GM23338 (cell line): Measurements from ENCODE around the gene VPS41. TPM values are rescaled to one million over a fixed set of nuclear protein-coding genes. Genes with fewer than 3 reads are reported as not detected.

ENCODE experiments used
- ATAC-seq: fragments of 200-7000 bp; cut with Tn5 transposase; 3 replicates; pipeline ENCODE4 v1.9.1; 2020
- DNase-seq: peaks from one replicate; pipeline ENCODE4 v3.0.0-alpha.2; 2015; ENCODE audit warnings: low spot score
- H2AFZ ChIP-seq: fragments of 200-600 bp; sonication (generic); 2 replicates; pipeline ENCODE4 v1.8.0; 2016; ENCODE audit warnings: antibody characterized with exemption, mild to moderate bottlenecking, moderate library complexity
- H3F3A ChIP-seq: fragments of 200-600 bp; sonication (generic); replicated peaks from 2 replicates; pipeline ENCODE4 v1.8.0; 2017; ENCODE audit warnings: antibody characterized with exemption, mixed run types, low read depth
- H3K27ac ChIP-seq: fragments of 200-600 bp; sonication (generic); 2 replicates; pipeline ENCODE4 v1.6.1; 2016; ENCODE audit warnings: low read depth
- H3K27me3 ChIP-seq: fragments of 200-600 bp; sonication (generic); 2 replicates; pipeline ENCODE4 v1.8.0; 2016; ENCODE audit warnings: mild to moderate bottlenecking, mixed run types, moderate library complexity; ENCODE audit not compliant: insufficient read depth
- H3K36me3 ChIP-seq: fragments of 200-600 bp; sonication (generic); 2 replicates; pipeline ENCODE4 v1.8.0; 2016; ENCODE audit warnings: mild to moderate bottlenecking; ENCODE audit not compliant: insufficient read depth
- H3K4me1 ChIP-seq: fragments of 200-600 bp; sonication (generic); 2 replicates; pipeline ENCODE4 v1.8.0; 2016; ENCODE audit warnings: mild to moderate bottlenecking, moderate library complexity; ENCODE audit not compliant: insufficient read depth
- H3K4me2 ChIP-seq: fragments of 200-600 bp; sonication (generic); 2 replicates; pipeline ENCODE4 v1.7.1; 2017; ENCODE audit warnings: mixed run types
- H3K4me3 ChIP-seq: fragments of 200-600 bp; sonication (generic); 2 replicates; pipeline ENCODE4 v1.6.1; 2016; ENCODE audit warnings: mixed run types
- H3K79me2 ChIP-seq: fragments of 200-600 bp; sonication (generic); replicated peaks from 2 replicates; pipeline ENCODE4 v1.8.0; 2017; ENCODE audit warnings: mild to moderate bottlenecking; ENCODE audit not compliant: insufficient read depth
- H3K9me2 ChIP-seq: fragments of 200-600 bp; sonication (generic); 2 replicates; pipeline ENCODE4 v1.8.0; 2017; ENCODE audit not compliant: insufficient read depth
- H4K20me1 ChIP-seq: fragments of 200-600 bp; sonication (generic); replicated peaks from 2 replicates; pipeline ENCODE4 v1.8.0; 2017; ENCODE audit warnings: mild to moderate bottlenecking; ENCODE audit not compliant: insufficient read depth
- H3K27ac Mint-ChIP-seq: 2 replicates; pipeline ENCODE4 v1.8.0; 2020; ENCODE audit warnings: inconsistent platforms, mild to moderate bottlenecking, moderate library complexity, mixed read lengths
- H3K27me3 Mint-ChIP-seq: 3 replicates; pipeline ENCODE4 v1.8.0; 2022; ENCODE audit warnings: low read depth, mild to moderate bottlenecking, moderate library complexity, mixed read lengths, inconsistent platforms; ENCODE audit not compliant: insufficient read depth, poor library complexity
- H3K36me3 Mint-ChIP-seq: 3 replicates; pipeline ENCODE4 v1.8.0; 2021; ENCODE audit warnings: low read depth, mild to moderate bottlenecking, inconsistent platforms, moderate library complexity, mixed read lengths
- H3K4me1 Mint-ChIP-seq: 3 replicates; pipeline ENCODE4 v1.8.0; 2020; ENCODE audit warnings: mild to moderate bottlenecking, inconsistent platforms, mixed read lengths
- H3K4me3 Mint-ChIP-seq: 3 replicates; pipeline ENCODE4 v1.8.0; 2021; ENCODE audit warnings: moderate library complexity, mild to moderate bottlenecking, inconsistent platforms, mixed read lengths
- H3K9me3 Mint-ChIP-seq: 3 replicates; pipeline ENCODE4 v1.8.0; 2020; ENCODE audit warnings: moderate library complexity, mild to moderate bottlenecking, inconsistent platforms, mixed read lengths
- CREB1 ChIP-seq: fragments of 250-450 bp; sonication (Bioruptor Pico); IDR thresholded peaks from 2 replicates; pipeline ENCODE4 v1.5.0; 2020; ENCODE audit warnings: low read depth, mild to moderate bottlenecking, moderate library complexity
- EZH2phosphoT487 ChIP-seq: fragments of 200-600 bp; sonication (generic); IDR thresholded peaks from one replicate; pipeline ENCODE4 v1.8.1; 2018; ENCODE audit warnings: antibody characterized with exemption; ENCODE audit not compliant: unreplicated experiment
- NANOG ChIP-seq: IDR thresholded peaks from 2 replicates; pipeline ENCODE4 v1.6.1; 2016; ENCODE audit warnings: antibody characterized with exemption, borderline replicate concordance
- POLR2AphosphoS5 ChIP-seq: IDR thresholded peaks from 2 replicates; pipeline ENCODE4 v1.6.1; 2016; ENCODE audit warnings: antibody characterized with exemption, low read depth
- REST ChIP-seq: IDR thresholded peaks from one replicate; pipeline ENCODE4 v1.6.1; 2018; ENCODE audit warnings: antibody characterized with exemption; ENCODE audit not compliant: unreplicated experiment
- STAT1 ChIP-seq: IDR thresholded peaks from one replicate; pipeline ENCODE4 v1.6.1; 2016; ENCODE audit warnings: antibody characterized with exemption; ENCODE audit not compliant: unreplicated experiment
- ZNF114 ChIP-seq: fragments of 250-450 bp; sonication (Bioruptor Pico); IDR thresholded peaks from 2 replicates; pipeline ENCODE4 v1.5.0; 2020; ENCODE audit warnings: mild to moderate bottlenecking, moderate library complexity
- polyA plus RNA-seq: library from polyadenylated mRNA; unstranded; fragments of >200 nt; fragmentation: Nextera tagmentation; extraction: Ambion mirVana; gene quantifications from 2 replicates; pipeline ENCODE4 v1.2.1, GENCODE V29; 2016
- total RNA-seq: library from RNA; depleted of rRNA; stranded (reverse); fragments of >200 nt; shearing (Covaris generic); gene quantifications from 2 replicates; pipeline ENCODE4 v1.2.3, GENCODE V29; 2014
- TF ChIP-seq, protein P1 (sequence below): IDR thresholded peaks from 2 replicates; pipeline ENCODE4 v1.6.1; 2016; ENCODE audit warnings: antibody characterized with exemption

VPS41 gene
- total and polyA plus RNA-seq, 2 experiments from 2014 or later = 20.2 to 41.2 TPM

DNA sequence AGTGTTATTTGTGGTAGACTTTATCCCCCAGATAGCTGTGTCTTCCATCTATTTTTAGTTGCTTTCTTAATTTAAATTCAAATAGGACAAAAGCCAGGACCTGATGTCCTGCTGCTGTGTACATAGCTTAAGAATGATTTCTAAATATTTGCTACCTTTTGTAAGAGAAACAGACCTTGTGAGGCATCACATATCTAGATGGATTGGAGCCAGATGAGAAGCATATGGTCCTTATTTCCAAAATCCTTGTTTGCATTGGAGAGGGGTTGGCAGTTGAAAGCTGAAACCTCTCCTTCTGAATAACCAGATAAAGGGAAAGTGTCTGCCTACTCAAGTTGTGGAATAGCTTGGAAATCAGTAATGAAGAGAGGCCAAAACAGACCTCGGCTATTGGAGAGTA is 227.1 kb downstream of the VPS41 start:
- Histone ChIP-seq H3K27ac (no peak overlapping the region), H3K4me1 (no peaks in the 10 kb centered on the region; the same call in none of the 2 replicates), H3K4me2 (no peak overlapping the region; the same call in 1 of the 2 replicates), H2AFZ (no peak overlapping the region), H3K4me3 (no peak overlapping the region), H3K36me3 (no peaks in the 10 kb centered on the region), H4K20me1 (no peaks in the 10 kb centered on the region), H3K9me2 (peaks cover 12% of the 10 kb centered on the region; the same call in 1 of the 2 replicates), H3K27me3 (no peaks in the 10 kb centered on the region), H3F3A (no peaks in the 10 kb centered on the region), H3K79me2 (no peaks in the 10 kb centered on the region)
- TF ChIP-seq ZNF114 (CRISPR knock-in tag) (no peak), REST (no peak)
- TF ChIP-seq, protein P1, sequence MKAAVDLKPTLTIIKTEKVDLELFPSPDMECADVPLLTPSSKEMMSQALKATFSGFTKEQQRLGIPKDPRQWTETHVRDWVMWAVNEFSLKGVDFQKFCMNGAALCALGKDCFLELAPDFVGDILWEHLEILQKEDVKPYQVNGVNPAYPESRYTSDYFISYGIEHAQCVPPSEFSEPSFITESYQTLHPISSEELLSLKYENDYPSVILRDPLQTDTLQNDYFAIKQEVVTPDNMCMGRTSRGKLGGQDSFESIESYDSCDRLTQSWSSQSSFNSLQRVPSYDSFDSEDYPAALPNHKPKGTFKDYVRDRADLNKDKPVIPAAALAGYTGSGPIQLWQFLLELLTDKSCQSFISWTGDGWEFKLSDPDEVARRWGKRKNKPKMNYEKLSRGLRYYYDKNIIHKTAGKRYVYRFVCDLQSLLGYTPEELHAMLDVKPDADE = no peak
- no peaks in the 10 kb centered on the region for H3K9me3 Mint-ChIP-seq
- H3K27me3 Mint-ChIP-seq = no peaks in the 10 kb centered on the region
- no peaks in the 10 kb centered on the region for H3K36me3 Mint-ChIP-seq
- peaks cover 7% of the 10 kb centered on the region for H3K4me1 Mint-ChIP-seq
- no peak overlapping the region for H3K4me3 Mint-ChIP-seq
- DNase-seq = no peak
- ATAC-seq = no peak
- no peak overlapping the region for H3K27ac Mint-ChIP-seq

- peaks cover 9% of the 10 kb centered on the region for H3K4me1 Mint-ChIP-seq
- DNase-seq = no peak
- no peak for ATAC-seq
- TF ChIP-seq POLR2AphosphoS5 = no peak
- no peak for TF ChIP-seq NANOG
- no peak for TF ChIP-seq REST
- TF ChIP-seq EZH2phosphoT487 = no peak
- TF ChIP-seq CREB1 (CRISPR knock-in tag) = no peak
- no peak for TF ChIP-seq STAT1
Observed at GRCh38 chr7:38679419-38679818, 229.6 kb downstream of the VPS41 start.

More at GRCh38 chr7:38679419-38679818, 229.6 kb downstream of the VPS41 start:
- Mint-ChIP-seq H3K27me3 (peaks cover 3% of the 10 kb centered on the region), H3K4me3 (no peak overlapping the region), H3K36me3 (no peaks in the 10 kb centered on the region), H3K27ac (no peak overlapping the region), H3K9me3 (no peaks in the 10 kb centered on the region)
- H4K20me1 ChIP-seq = no peaks in the 10 kb centered on the region
- H2AFZ ChIP-seq = no peak overlapping the region
- H3K9me2 ChIP-seq = peaks cover 12% of the 10 kb centered on the region; the same call in 1 of the 2 replicates
- H3K4me2 ChIP-seq = no peak overlapping the region
- H3K4me3 ChIP-seq = no peak overlapping the region
- no peak overlapping the region for H3K27ac ChIP-seq
- H3K36me3 ChIP-seq = no peaks in the 10 kb centered on the region
- H3K27me3 ChIP-seq = no peaks in the 10 kb centered on the region
- H3F3A ChIP-seq = no peaks in the 10 kb centered on the region
- H3K4me1 ChIP-seq = no peaks in the 10 kb centered on the region; the same call in none of the 2 replicates
- no peaks in the 10 kb centered on the region for H3K79me2 ChIP-seq
